T-cell (primary cell): ENCODE data around the gene NCKAP5L. TPM values are rescaled to one million over a fixed set of nuclear protein-coding genes. Genes with fewer than 3 reads are reported as not detected.

Source experiments
- ATAC-seq, 4 experiments: fragments of 200-7000 bp in 3 of 4; fragments of 150-1000 bp in 1 of 4; cut with Tn5 transposase; replicated peaks in 1 of 4; 1 replicate in 3 of 4; 2 replicates in 1 of 4; pipeline ENCODE4 v1.10.0; 2021; ENCODE audit warnings: moderate library complexity in 3 of 4, mild to moderate bottlenecking in 2 of 4, moderate number of reproducible peaks in 1 of 4
- CTCF ChIA-PET, 2 donors: fragments of 300-600 bp; sonication (Branson Sonifier 250); formaldehyde crosslinking; loops; one replicate each; lab custom pipeline; 2022; ENCODE audit warnings: antibody characterized with exemption in 2 of 2; lab: Charles Lee
- POLR2A ChIA-PET, 2 donors: fragments of 300-600 bp; sonication (Branson Sonifier 250); formaldehyde crosslinking; loops; one replicate each; lab custom pipeline; 2022; ENCODE audit warnings: antibody characterized with exemption in 2 of 2; lab: Charles Lee
- DNase-seq, 35 experiments: peaks; one replicate each; pipeline versions ENCODE4 v3.0.0 to v3.0.0-alpha.2; 2013 to 2023
- H3K27ac ChIP-seq: one replicate; pipeline ENCODE4 v1.5.1; 2013; ENCODE audit warnings: low read length
- H3K27me3 ChIP-seq, 2 experiments: replicated peaks in 1 of 2; 1 replicate in 1 of 2; 2 replicates in 1 of 2; pipeline versions ENCODE4 v1.6.1 to v1.7.0; 2013; ENCODE audit warnings: low read length in 1 of 2, mixed read lengths in 1 of 2; ENCODE audit not compliant: control insufficient read depth in 2 of 2, insufficient read depth in 2 of 2; ENCODE audit errors: extremely low read depth in 1 of 2
- H3K36me3 ChIP-seq, 2 donors: 1 replicate in 1 of 2; 2 replicates in 1 of 2; pipeline versions ENCODE4 v1.6.1 to v1.7.0; 2013; ENCODE audit warnings: low read length in 1 of 2; ENCODE audit not compliant: control insufficient read depth in 2 of 2, insufficient read depth in 1 of 2; ENCODE audit errors: extremely low read depth in 1 of 2
- H3K4me1 ChIP-seq, 2 experiments: 1 replicate in 1 of 2; 2 replicates in 1 of 2; pipeline versions ENCODE4 v1.6.1 to v1.7.0; 2013; ENCODE audit warnings: low read length in 2 of 2, mixed read lengths in 1 of 2; ENCODE audit not compliant: insufficient read depth in 2 of 2, control insufficient read depth in 1 of 2; ENCODE audit errors: extremely low read depth in 1 of 2
- H3K4me3 ChIP-seq, 2 donors: 1 replicate in 1 of 2; 2 replicates in 1 of 2; pipeline versions ENCODE4 v1.5.1 to v1.7.0; 2013; ENCODE audit warnings: mild to moderate bottlenecking in 2 of 2, low read length in 1 of 2, moderate library complexity in 1 of 2; ENCODE audit not compliant: control insufficient read depth in 1 of 2; ENCODE audit errors: extremely low read depth in 1 of 2
- H3K9me3 ChIP-seq: 2 replicates; pipeline ENCODE4 v1.7.0; 2013
- H3K27ac Mint-ChIP-seq, 2 donors: one replicate each; pipeline ENCODE4 v1.8.0; 2020 to 2021; ENCODE audit warnings: mild to moderate bottlenecking in 2 of 2, mixed read lengths in 2 of 2
- H3K27me3 Mint-ChIP-seq, 2 donors: one replicate each; pipeline ENCODE4 v1.8.0; 2021 to 2022; ENCODE audit warnings: mixed read lengths in 2 of 2
- H3K36me3 Mint-ChIP-seq: one replicate; pipeline ENCODE4 v1.8.0; 2021; ENCODE audit warnings: mixed read lengths
- H3K4me1 Mint-ChIP-seq, 3 donors: one replicate each; pipeline ENCODE4 v1.8.0; 2020 to 2022; ENCODE audit warnings: mixed read lengths in 3 of 3, mild to moderate bottlenecking in 1 of 3
- H3K4me3 Mint-ChIP-seq, 3 donors: one replicate each; pipeline ENCODE4 v1.8.0; 2020 to 2022; ENCODE audit warnings: mild to moderate bottlenecking in 3 of 3, mixed read lengths in 3 of 3, moderate library complexity in 3 of 3
- H3K9me3 Mint-ChIP-seq, 3 donors: one replicate each; pipeline ENCODE4 v1.8.0; 2020 to 2022; ENCODE audit warnings: mixed read lengths in 3 of 3
- WGBS: methylation state at CpG from one replicate; pipeline ENCODE4 v1.1.5; 2013; ENCODE audit warnings: missing lambda C conversion rate; ENCODE audit not compliant: insufficient coverage; 5-methylcytosine and 5-hydroxymethylcytosine counted together
- total RNA-seq, 35 experiments: library from RNA in 6 of 35; stranded (reverse) in 6 of 35; fragments of 120-200 nt in 1 of 35; gene quantifications; one replicate each; pipeline versions ENCODE4 v1.2.1 to v1.2.4 and lab custom pipeline; 2013 to 2026

The NCKAP5L gene
- total RNA-seq, 5 donors from 2014 or later (not counting 1 experiment from before 2014, with no cell fraction given): 11.1 to 12.9 (median 12.6) TPM

DNA sequence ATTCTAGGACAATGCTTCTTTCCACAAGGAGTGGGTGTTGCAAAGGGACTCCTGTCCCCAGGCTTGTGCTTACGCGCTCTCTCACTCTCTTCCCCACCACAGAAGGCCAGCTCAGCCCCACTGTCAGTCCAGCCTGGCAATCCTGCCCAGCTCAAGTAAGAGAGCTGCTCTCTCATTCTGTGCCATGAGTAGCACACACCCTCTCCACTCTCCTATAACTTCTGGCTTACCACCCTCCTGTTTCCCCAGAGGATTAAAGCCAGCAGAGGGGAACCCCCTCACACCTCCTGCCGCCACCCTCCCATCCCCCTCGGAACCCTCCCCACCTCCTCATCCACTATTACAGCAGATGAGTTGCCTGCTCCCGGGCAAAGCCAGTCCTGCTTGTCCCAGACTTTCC, 17.1 kb downstream of the NCKAP5L start:
- H3K9me3 ChIP-seq: no peaks in the 10 kb centered on the region
- ATAC-seq: no peak
- POLR2A ChIA-PET: no interaction called here
- Mint-ChIP-seq H3K4me3 (no peak overlapping the region), H3K9me3 (no peaks in the 10 kb centered on the region), H3K27ac (no peak overlapping the region), H3K27me3 (no peaks in the 10 kb centered on the region), H3K4me1 (peaks cover 4 to 15% (median 6%) of the 10 kb centered on the region in 3 donors), H3K36me3 (peaks cover 10% of the 10 kb centered on the region)
- CTCF ChIA-PET: interaction anchor here in 1 of 2 donors (0.8 to 1.1 kb wide), 3 partner anchors 9 to 93 kb away, joined by 3 to 6 read pairs (median 3); partner anchors contain the start of gene FAIM2
- WGBS: 87% methylated on average over 5 of the region's 5 CpGs
- DNase-seq: no peak
- no peak overlapping the region for H3K4me3 ChIP-seq
- no peaks in the 10 kb centered on the region for H3K4me1 ChIP-seq
- H3K27me3 ChIP-seq: no peaks in the 10 kb centered on the region
- peaks cover 3 to 4% of the 10 kb centered on the region in 2 donors for H3K36me3 ChIP-seq
- H3K27ac ChIP-seq: no peak overlapping the region

DNA sequence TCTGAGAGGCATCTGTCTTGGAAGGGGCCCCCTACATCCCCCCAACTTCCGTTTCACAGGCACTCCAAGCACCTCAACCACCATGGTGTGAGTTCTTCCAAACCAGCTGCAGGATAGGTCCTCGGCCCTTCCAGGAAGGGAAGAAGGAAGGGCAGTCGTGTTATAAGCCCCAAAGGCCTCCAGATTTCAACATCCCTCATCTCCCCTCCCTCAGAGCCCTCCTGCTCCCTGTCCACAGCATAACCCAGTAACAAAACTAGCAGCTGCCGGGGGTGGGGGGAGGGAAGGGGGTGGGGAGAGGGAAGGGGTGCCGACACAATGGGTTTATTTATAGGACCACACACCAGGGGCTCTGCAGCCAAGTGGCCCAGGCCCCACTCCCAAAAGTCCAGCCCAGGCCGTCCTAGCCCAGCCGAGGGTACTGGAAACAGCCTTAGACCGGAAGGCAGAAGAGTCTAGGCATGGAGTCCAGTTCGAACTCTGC, 18.3 kb downstream of the NCKAP5L start:
- Histone ChIP-seq H3K4me3 (no peak overlapping the region), H3K9me3 (no peaks in the 10 kb centered on the region), H3K27ac (no peak overlapping the region), H3K27me3 (no peaks in the 10 kb centered on the region), H3K36me3 (peaks cover 8 to 10% of the 10 kb centered on the region in 2 donors), H3K4me1 (no peaks in the 10 kb centered on the region)
- CTCF ChIA-PET: interaction anchor here (0.5 to 1.1 kb wide), 3 partner anchors 10 to 343 kb away, joined by 3 to 8 read pairs (median 4); partner anchors contain the start of gene TMBIM6 (in 1 of the 2)
- WGBS: 73% methylated on average over 4 of the region's 9 CpGs
- peaks cover 11% of the 10 kb centered on the region for H3K36me3 Mint-ChIP-seq
- H3K4me1 Mint-ChIP-seq: peaks cover 4 to 11% (median 6%) of the 10 kb centered on the region in 3 donors
- H3K27me3 Mint-ChIP-seq: no peaks in the 10 kb centered on the region
- POLR2A ChIA-PET: no interaction called here
- ATAC-seq (no peak), DNase-seq (no peak)
- no peak overlapping the region for H3K4me3 Mint-ChIP-seq
- H3K27ac Mint-ChIP-seq: no peak overlapping the region
- no peaks in the 10 kb centered on the region for H3K9me3 Mint-ChIP-seq

DNA sequence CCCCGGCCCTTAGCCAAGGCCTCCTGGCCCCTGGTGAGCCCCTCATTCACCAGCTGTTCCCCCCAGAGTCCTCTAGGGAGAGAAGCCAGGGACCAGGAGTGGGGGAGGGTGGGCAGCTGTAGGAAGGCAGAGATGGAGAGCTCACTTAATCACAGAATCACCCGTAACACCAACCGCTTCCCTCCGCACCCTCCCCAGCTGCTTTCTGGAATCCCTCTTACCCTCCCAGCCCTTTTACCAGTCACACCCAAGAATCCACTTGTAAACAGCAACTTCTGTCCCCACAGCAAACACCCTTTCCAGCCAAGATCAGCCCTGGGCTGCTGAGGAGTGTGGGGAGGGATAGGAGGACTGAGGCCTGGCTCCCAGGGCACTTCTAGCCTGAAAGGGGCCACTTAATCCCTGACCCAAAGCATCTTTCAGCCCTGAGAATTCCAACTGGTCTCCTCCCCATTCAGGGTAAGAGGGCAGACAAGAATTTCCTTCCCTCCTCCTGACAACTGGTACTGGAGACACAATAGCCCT, 18.8 kb downstream of the NCKAP5L start:
- Histone ChIP-seq H3K36me3 (peaks cover 12 to 13% of the 10 kb centered on the region in 2 donors), H3K4me1 (no peaks in the 10 kb centered on the region), H3K4me3 (no peak overlapping the region), H3K27ac (no peak overlapping the region), H3K27me3 (no peaks in the 10 kb centered on the region), H3K9me3 (no peaks in the 10 kb centered on the region)
- DNase-seq: no peak
- no peak overlapping the region for H3K27ac Mint-ChIP-seq
- H3K4me3 Mint-ChIP-seq: no peak overlapping the region
- ChIA-PET POLR2A (no interaction called here), CTCF (no interaction called here)
- no peaks in the 10 kb centered on the region for H3K9me3 Mint-ChIP-seq
- WGBS: no CpG with 5 or more reads among the region's 4 CpGs
- peaks cover 4 to 11% (median 6%) of the 10 kb centered on the region in 3 donors for H3K4me1 Mint-ChIP-seq
- H3K27me3 Mint-ChIP-seq: no peaks in the 10 kb centered on the region
- peaks cover 9% of the 10 kb centered on the region for H3K36me3 Mint-ChIP-seq
- ATAC-seq: no peak

DNA sequence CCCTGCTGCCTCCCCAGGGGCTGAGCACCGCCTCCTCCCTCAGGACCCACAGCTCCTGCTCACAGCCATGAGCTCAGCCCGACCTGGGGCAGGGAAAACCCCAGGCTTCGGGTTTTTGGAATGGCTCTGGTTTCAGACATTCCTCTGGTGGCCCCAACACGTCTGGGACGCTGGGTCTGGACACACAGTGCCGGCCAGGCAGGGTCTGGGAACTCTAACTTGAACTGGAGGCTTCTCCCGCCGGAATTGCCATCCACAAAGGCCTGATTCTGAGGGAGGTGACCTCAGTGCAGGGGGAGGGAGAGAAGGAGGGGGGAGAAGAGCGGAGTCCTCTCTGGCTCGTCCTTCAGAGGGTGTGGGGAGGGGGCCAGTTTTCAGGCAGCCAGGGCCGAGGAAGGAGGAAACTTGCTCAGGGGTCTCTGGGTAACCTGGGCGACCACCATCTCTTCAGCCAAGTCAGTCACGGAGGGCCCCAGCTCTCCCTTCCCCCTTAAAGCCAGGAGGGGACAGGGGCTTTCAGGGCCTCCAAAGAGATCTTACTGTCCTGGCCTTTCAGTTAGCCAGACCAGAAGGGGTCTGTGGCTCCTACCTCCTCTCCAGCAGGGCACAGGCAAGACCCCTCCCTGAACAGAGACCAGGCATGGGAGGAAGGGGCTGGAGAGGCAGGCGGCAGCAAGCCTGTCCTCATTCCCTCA, 19.4 kb downstream of the NCKAP5L start:
- Mint-ChIP-seq H3K9me3 (no peaks in the 10 kb centered on the region), H3K4me1 (peaks cover 4 to 11% (median 6%) of the 10 kb centered on the region in 3 donors), H3K27me3 (no peaks in the 10 kb centered on the region), H3K4me3 (no peak overlapping the region), H3K36me3 (peaks cover 9% of the 10 kb centered on the region), H3K27ac (no peak overlapping the region)
- ChIA-PET POLR2A (no interaction called here), CTCF (no interaction called here)
- Histone ChIP-seq H3K4me3 (no peak overlapping the region), H3K4me1 (no peaks in the 10 kb centered on the region), H3K27ac (no peak overlapping the region), H3K27me3 (no peaks in the 10 kb centered on the region), H3K36me3 (peaks cover 12 to 17% of the 10 kb centered on the region in 2 donors), H3K9me3 (no peaks in the 10 kb centered on the region)
- ATAC-seq (no peak), DNase-seq (no peak)
- 73% methylated on average over 10 of the region's 14 CpGs for WGBS

- 81% methylated on average over 7 of the region's 12 CpGs for WGBS
- DNase-seq: no peak
- ChIA-PET POLR2A (no interaction called here), CTCF (no interaction called here)
- ATAC-seq: no peak
- H3K27me3 Mint-ChIP-seq: no peaks in the 10 kb centered on the region
- Histone ChIP-seq H3K9me3 (no peaks in the 10 kb centered on the region), H3K4me1 (no peaks in the 10 kb centered on the region), H3K4me3 (no peak overlapping the region), H3K36me3 (peaks cover 12 to 17% of the 10 kb centered on the region in 2 donors), H3K27me3 (no peaks in the 10 kb centered on the region), H3K27ac (no peak overlapping the region)
- H3K4me3 Mint-ChIP-seq: no peak overlapping the region
- H3K4me1 Mint-ChIP-seq: peaks cover 4 to 11% (median 6%) of the 10 kb centered on the region in 3 donors
- H3K27ac Mint-ChIP-seq: no peak overlapping the region
- H3K9me3 Mint-ChIP-seq: no peaks in the 10 kb centered on the region
- peaks cover 11% of the 10 kb centered on the region for H3K36me3 Mint-ChIP-seq
Measured at GRCh38 chr12:49807991-49808580, 20.1 kb downstream of the NCKAP5L start.

- H3K4me3 ChIP-seq: no peak overlapping the region
- WGBS: no CpG with 5 or more reads among the region's 7 CpGs
- H3K27me3 ChIP-seq: no peaks in the 10 kb centered on the region
- no peak overlapping the region for H3K27ac ChIP-seq
- Mint-ChIP-seq H3K4me3 (no peak overlapping the region), H3K27ac (no peak overlapping the region), H3K36me3 (peaks cover 13% of the 10 kb centered on the region), H3K9me3 (no peaks in the 10 kb centered on the region), H3K4me1 (peaks cover 1 to 5% (median 3%) of the 10 kb centered on the region in 3 donors), H3K27me3 (no peaks in the 10 kb centered on the region)
- H3K36me3 ChIP-seq: peaks cover 14 to 23% of the 10 kb centered on the region in 2 donors
- ChIA-PET CTCF (no interaction called here), POLR2A (interaction anchor here in 1 of 2 donors (0.5 kb wide), 1 partner anchor 46 kb away, joined by 6 read pairs; no protein-coding TSS in a partner anchor)
- ATAC-seq (no peak), DNase-seq (no peak)
- no peaks in the 10 kb centered on the region for H3K4me1 ChIP-seq
- no peaks in the 10 kb centered on the region for H3K9me3 ChIP-seq
Measured at GRCh38 chr12:49806877-49807276, 21.3 kb downstream of the NCKAP5L start.
